Measurements from ENCODE around the gene TMIGD1. TPM values are rescaled to one million over a fixed set of nuclear protein-coding genes. Genes with fewer than 3 reads are reported as not detected.

TMIGD1 gene
- total and polyA plus RNA-seq, 2 donors (not counting 3 experiments of a cell fraction or from before 2014, with no cell fraction given) = not detected

- POLR2A ChIA-PET = no interaction called here
- Histone ChIP-seq H3K27ac (ENCODE audit: insufficient read depth, low read depth, low read length) (no peak overlapping the region), H3K79me2 (ENCODE audit: control insufficient read depth, insufficient read depth, low read length) (no peaks in the 10 kb centered on the region), H4K20me1 (replicated peaks; ENCODE audit: control insufficient read depth, extremely low read depth, insufficient read depth, low read length) (no peaks in the 10 kb centered on the region), H2AFZ (ENCODE audit: low read depth, low read length) (no peak overlapping the region), H3K4me2 (ENCODE audit: insufficient read depth, low read length) (no peak overlapping the region), H3K4me1 (ENCODE audit: control insufficient read depth, extremely low read depth, insufficient read depth, low read length) (no peaks in the 10 kb centered on the region), H3K36me3 (ENCODE audit: control insufficient read depth in 2 of 2, extremely low read depth in 1 of 2, insufficient read depth in 2 of 2, low read length in 2 of 2) (peaks cover 7 to 13% of the 10 kb centered on the region in 2 experiments), H3K9me1 (replicated peaks; ENCODE audit: control insufficient read depth, extremely low read depth, insufficient read depth, low read length) (no peaks in the 10 kb centered on the region), H3K9ac (replicated peaks; ENCODE audit: extremely low read depth, insufficient read depth, low read length) (no peak overlapping the region), H3K27me3 (ENCODE audit: control insufficient read depth in 2 of 2, insufficient read depth in 2 of 2, low read length in 2 of 2) (no peaks in the 10 kb centered on the region), H3K9me3 (replicated peaks; ENCODE audit: control insufficient read depth, insufficient read depth, low read length) (no peaks in the 10 kb centered on the region), H3K4me3 (replicated peaks in 1 of 3; ENCODE audit: insufficient read depth in 1 of 3, low read depth in 1 of 3, low read length in 3 of 3) (no peak overlapping the region)
- DNase-seq (ENCODE audit: low read depth, low spot score) (peak; percentile 85), FAIRE-seq (peak; percentile 43)
- CTCF ChIA-PET = interaction anchor here (0.6 to 3.6 kb wide), 23 partner anchors 13 to 185 kb away, joined by 3 to 76 read pairs (median 5); partner anchors contain the start of gene SLC6A4
- no TSS peak for BruUV-seq (replicated peaks)
- intact Hi-C loops (cut with micrococcal nuclease) (loop anchor here (1.0 kb wide), 2 partner anchors 153 to 174 kb away; no protein-coding TSS in a partner anchor), dilution Hi-C loops (cut with MboI; ENCODE audit: extremely low pct_ligation_motif_present, low sequenced_read_pairs) (no loop called here)
- TF ChIP-seq POLR2AphosphoS5 (IDR thresholded peaks at IDR 0.05; ENCODE audit: insufficient read depth, low read depth, low read length) (no peak), CTCF (IDR thresholded peaks at IDR 0.05; ENCODE audit: extremely low read depth in 1 of 2, insufficient read depth in 1 of 2, low read depth in 1 of 2, low read length in 2 of 2) (peak; percentile 46 to 55)
Observed at GRCh38 chr17:30278032-30278431, 55.8 kb downstream of the TMIGD1 start.

GRCh38 chr17:30275911-30276310 lies 57.9 kb downstream of the TMIGD1 start:
- Histone ChIP-seq H3K9me3 (replicated peaks; ENCODE audit: control insufficient read depth, insufficient read depth, low read length) (no peaks in the 10 kb centered on the region), H3K27me3 (ENCODE audit: control insufficient read depth in 2 of 2, insufficient read depth in 2 of 2, low read length in 2 of 2) (no peaks in the 10 kb centered on the region), H3K9ac (replicated peaks; ENCODE audit: extremely low read depth, insufficient read depth, low read length) (no peak overlapping the region), H2AFZ (ENCODE audit: low read depth, low read length) (no peak overlapping the region), H3K9me1 (replicated peaks; ENCODE audit: control insufficient read depth, extremely low read depth, insufficient read depth, low read length) (no peaks in the 10 kb centered on the region), H3K36me3 (ENCODE audit: control insufficient read depth in 2 of 2, extremely low read depth in 1 of 2, insufficient read depth in 2 of 2, low read length in 2 of 2) (peaks cover 14 to 21% of the 10 kb centered on the region in 2 experiments), H3K4me1 (ENCODE audit: control insufficient read depth, extremely low read depth, insufficient read depth, low read length) (peaks cover 5% of the 10 kb centered on the region), H3K27ac (ENCODE audit: insufficient read depth, low read depth, low read length) (no peak overlapping the region), H3K4me3 (replicated peaks in 1 of 3; ENCODE audit: insufficient read depth in 1 of 3, low read depth in 1 of 3, low read length in 3 of 3) (no peak overlapping the region), H3K79me2 (ENCODE audit: control insufficient read depth, insufficient read depth, low read length) (no peaks in the 10 kb centered on the region), H3K4me2 (ENCODE audit: insufficient read depth, low read length) (no peak overlapping the region), H4K20me1 (replicated peaks; ENCODE audit: control insufficient read depth, extremely low read depth, insufficient read depth, low read length) (no peaks in the 10 kb centered on the region)
- no peak for DNase-seq (ENCODE audit: low read depth, low spot score)
- POLR2A ChIA-PET = no interaction called here
- no peak for FAIRE-seq
- CTCF ChIA-PET = no interaction called here
- no TSS peak for BruUV-seq (replicated peaks)
- TF ChIP-seq FOS (IDR thresholded peaks at IDR 0.05; ENCODE audit: borderline replicate concordance, insufficient read depth, low read length) = no peak
- no peak for TF ChIP-seq MYC (IDR thresholded peaks at IDR 0.05; ENCODE audit: low read depth, low read length)
- TF ChIP-seq GATA2 (IDR thresholded peaks at IDR 0.05; ENCODE audit: insufficient read depth, insufficient read length, low read depth, low read length) = no peak
- TF ChIP-seq POLR2AphosphoS5 (IDR thresholded peaks at IDR 0.05; ENCODE audit: insufficient read depth, low read depth, low read length) = no peak
- TF ChIP-seq EZH2 (IDR thresholded peaks at IDR 0.05; ENCODE audit: borderline replicate concordance, low read depth, low read length, severe bottlenecking) = no peak
- TF ChIP-seq POLR2A (IDR thresholded peaks at IDR 0.05; ENCODE audit: low read depth, low read length) = no peak
- TF ChIP-seq JUN (IDR thresholded peaks at IDR 0.05; ENCODE audit: borderline replicate concordance, insufficient read depth, insufficient read length, low read depth) = no peak
- TF ChIP-seq CTCF (IDR thresholded peaks at IDR 0.05; ENCODE audit: extremely low read depth in 1 of 2, insufficient read depth in 1 of 2, low read depth in 1 of 2, low read length in 2 of 2) = no peak
- TF ChIP-seq MAX (IDR thresholded peaks at IDR 0.05; ENCODE audit: insufficient read depth, insufficient read length) = no peak
- dilution Hi-C loops (cut with MboI; ENCODE audit: extremely low pct_ligation_motif_present, low sequenced_read_pairs) = no loop called here
- intact Hi-C loops (cut with micrococcal nuclease) = no loop called here
